Measurements from ENCODE around the gene CNTN4.

The CNTN4 gene

DNA sequence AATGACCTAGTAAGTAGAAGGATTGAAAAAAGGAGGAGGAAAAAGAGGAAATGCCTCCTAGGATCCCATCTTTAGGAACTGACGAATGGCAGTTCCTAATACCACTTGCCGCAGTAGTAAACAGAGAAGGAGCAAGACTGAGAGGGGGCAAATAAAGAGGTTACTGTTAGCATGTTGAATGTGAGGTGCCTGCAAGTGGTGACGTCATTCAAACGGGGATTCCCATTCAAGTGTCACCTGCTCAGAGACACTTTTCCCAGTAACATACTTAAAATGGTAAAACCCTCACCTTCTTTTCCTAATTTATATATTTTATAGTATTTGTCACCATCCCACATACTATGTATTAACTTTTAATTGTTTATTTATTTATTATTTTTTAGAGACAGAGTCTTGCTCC, 832.6 kb downstream of the CNTN4 start:
- H2AK5ac ChIP-seq (ENCODE audit: low read length, severe bottlenecking) = no peak overlapping the region
- no peak overlapping the region for H3K14ac ChIP-seq (ENCODE audit: low read length in 2 of 2)
- H3K27ac ChIP-seq (ENCODE audit: low read length, poor library complexity, severe bottlenecking) = no peak overlapping the region
- no peak overlapping the region for H4K8ac ChIP-seq (ENCODE audit: low read length)
- H3K9me3 ChIP-seq (ENCODE audit: control insufficient read depth, low read length) = no peaks in the 10 kb centered on the region
- 77% methylated on average over 4 of the region's 4 CpGs for WGBS
- no peaks in the 10 kb centered on the region for H3K79me1 ChIP-seq (replicated peaks; ENCODE audit: low read length, poor library complexity, severe bottlenecking)
- H3K4ac ChIP-seq (ENCODE audit: low read depth in 1 of 2, low read length in 2 of 2) = no peak overlapping the region
- H3K36me3 ChIP-seq (ENCODE audit: control insufficient read depth in 1 of 2, insufficient read depth in 2 of 2, low read depth in 1 of 2, low read length in 2 of 2) = no peaks in the 10 kb centered on the region
- H2BK12ac ChIP-seq (ENCODE audit: low read length in 2 of 2) = no peak overlapping the region
- no peak overlapping the region for H2BK5ac ChIP-seq (ENCODE audit: low read depth, low read length, poor library complexity, severe bottlenecking)
- no peak overlapping the region for H3K4me2 ChIP-seq (ENCODE audit: low read length, poor library complexity, severe bottlenecking)
- no peak for DNase-seq
- H4K91ac ChIP-seq (ENCODE audit: low read length) = no peak overlapping the region
- H2BK120ac ChIP-seq (ENCODE audit: low read depth, low read length) = no peak overlapping the region
- no peak overlapping the region for H2AFZ ChIP-seq (ENCODE audit: low read depth, low read length)
- no peaks in the 10 kb centered on the region for H3K4me1 ChIP-seq (ENCODE audit: control insufficient read depth, insufficient read depth, low read depth, low read length)
- no peak overlapping the region for H3K18ac ChIP-seq (ENCODE audit: low read depth in 1 of 2, low read length in 2 of 2)
- no peak overlapping the region for H3K9ac ChIP-seq (ENCODE audit: low read length)
- no peak overlapping the region for H2BK15ac ChIP-seq (ENCODE audit: low read depth, poor library complexity, severe bottlenecking)
- H3K4me3 ChIP-seq (ENCODE audit: insufficient read depth in 1 of 2, low read depth in 1 of 2, low read length in 2 of 2) = no peak overlapping the region
- no peaks in the 10 kb centered on the region for H3K27me3 ChIP-seq (ENCODE audit: control insufficient read depth in 1 of 2, insufficient read depth in 1 of 2, low read length in 2 of 2)
- no peak overlapping the region for H3K23ac ChIP-seq (ENCODE audit: low read length in 2 of 2)

DNA sequence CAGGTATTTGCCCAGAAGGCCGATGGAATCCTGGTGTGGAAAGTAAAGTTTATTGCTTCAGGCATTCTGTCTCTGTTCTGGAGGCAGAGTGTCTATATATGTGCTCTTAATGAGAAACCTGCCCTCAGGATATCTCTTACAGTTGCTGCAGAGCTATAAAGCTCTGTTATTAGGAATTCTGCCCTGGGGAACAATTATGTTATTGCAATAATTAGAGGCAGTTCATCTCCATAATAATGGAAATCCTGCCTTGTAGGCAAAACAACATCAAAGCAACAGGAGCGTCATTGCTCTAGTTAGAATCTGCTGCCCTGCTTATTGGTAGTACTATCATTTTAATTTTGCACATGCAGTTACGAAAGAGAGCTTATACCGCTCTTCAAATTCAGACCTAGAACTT, 835.9 kb downstream of the CNTN4 start:
- Histone ChIP-seq H3K18ac (ENCODE audit: low read depth in 1 of 2, low read length in 2 of 2) (no peak overlapping the region), H3K23ac (ENCODE audit: low read length in 2 of 2) (no peak overlapping the region), H3K4me1 (ENCODE audit: control insufficient read depth, insufficient read depth, low read depth, low read length) (no peaks in the 10 kb centered on the region), H3K36me3 (ENCODE audit: control insufficient read depth in 1 of 2, insufficient read depth in 2 of 2, low read depth in 1 of 2, low read length in 2 of 2) (no peaks in the 10 kb centered on the region), H3K27ac (ENCODE audit: low read length, poor library complexity, severe bottlenecking) (no peak overlapping the region), H3K4ac (ENCODE audit: low read depth in 1 of 2, low read length in 2 of 2) (no peak overlapping the region), H3K27me3 (ENCODE audit: control insufficient read depth in 1 of 2, insufficient read depth in 1 of 2, low read length in 2 of 2) (no peaks in the 10 kb centered on the region), H2AK5ac (ENCODE audit: low read length, severe bottlenecking) (no peak overlapping the region), H2BK120ac (ENCODE audit: low read depth, low read length) (no peak overlapping the region), H2BK5ac (ENCODE audit: low read depth, low read length, poor library complexity, severe bottlenecking) (no peak overlapping the region), H3K79me1 (replicated peaks; ENCODE audit: low read length, poor library complexity, severe bottlenecking) (no peaks in the 10 kb centered on the region), H3K4me3 (ENCODE audit: insufficient read depth in 1 of 2, low read depth in 1 of 2, low read length in 2 of 2) (no peak overlapping the region), H2BK15ac (ENCODE audit: low read depth, poor library complexity, severe bottlenecking) (no peak overlapping the region), H3K9me3 (ENCODE audit: control insufficient read depth, low read length) (no peaks in the 10 kb centered on the region), H3K9ac (ENCODE audit: low read length) (no peak overlapping the region), H3K4me2 (ENCODE audit: low read length, poor library complexity, severe bottlenecking) (no peak overlapping the region), H4K8ac (ENCODE audit: low read length) (no peak overlapping the region), H2BK12ac (ENCODE audit: low read length in 2 of 2) (no peak overlapping the region), H4K91ac (ENCODE audit: low read length) (no peak overlapping the region), H3K14ac (ENCODE audit: low read length in 2 of 2) (no peak overlapping the region), H2AFZ (ENCODE audit: low read depth, low read length) (no peak overlapping the region)
- WGBS = 95% methylated on average over 4 of the region's 4 CpGs
- DNase-seq = no peak

DNA sequence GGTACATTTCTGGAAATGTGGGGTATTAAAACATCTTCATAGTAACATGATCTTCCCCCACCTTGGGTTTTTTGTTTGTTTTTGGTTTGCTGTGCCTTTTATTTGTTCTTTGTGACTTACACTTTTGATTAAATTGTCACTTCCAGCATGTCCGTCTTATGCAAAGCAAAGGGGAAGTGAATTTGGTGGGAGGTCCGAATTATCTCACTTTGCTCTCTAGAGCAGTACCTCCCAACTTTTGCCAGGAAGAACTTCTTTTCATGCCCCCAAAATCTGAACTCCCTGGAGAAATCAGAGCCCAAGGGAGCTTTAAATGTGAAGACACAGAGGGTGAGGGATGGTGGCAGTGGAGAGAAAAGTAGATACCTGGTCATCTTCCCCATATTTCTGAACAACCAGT, 838.4 kb downstream of the CNTN4 start:
- H2AFZ ChIP-seq (ENCODE audit: low read depth, low read length) = no peak overlapping the region
- no peak overlapping the region for H3K23ac ChIP-seq (ENCODE audit: low read length in 2 of 2)
- no peak overlapping the region for H2BK5ac ChIP-seq (ENCODE audit: low read depth, low read length, poor library complexity, severe bottlenecking)
- no peaks in the 10 kb centered on the region for H3K79me1 ChIP-seq (replicated peaks; ENCODE audit: low read length, poor library complexity, severe bottlenecking)
- H2BK12ac ChIP-seq (ENCODE audit: low read length in 2 of 2) = no peak overlapping the region
- DNase-seq = no peak
- WGBS = 100% methylated on average over 1 of the region's 2 CpGs
- H2BK120ac ChIP-seq (ENCODE audit: low read depth, low read length) = no peak overlapping the region
- H3K4me1 ChIP-seq (ENCODE audit: control insufficient read depth, insufficient read depth, low read depth, low read length) = no peaks in the 10 kb centered on the region
- H3K4me3 ChIP-seq (ENCODE audit: insufficient read depth in 1 of 2, low read depth in 1 of 2, low read length in 2 of 2) = no peak overlapping the region
- no peak overlapping the region for H4K91ac ChIP-seq (ENCODE audit: low read length)
- H3K9me3 ChIP-seq (ENCODE audit: control insufficient read depth, low read length) = no peaks in the 10 kb centered on the region
- no peaks in the 10 kb centered on the region for H3K27me3 ChIP-seq (ENCODE audit: control insufficient read depth in 1 of 2, insufficient read depth in 1 of 2, low read length in 2 of 2)
- no peak overlapping the region for H4K8ac ChIP-seq (ENCODE audit: low read length)
- no peak overlapping the region for H3K27ac ChIP-seq (ENCODE audit: low read length, poor library complexity, severe bottlenecking)
- H2AK5ac ChIP-seq (ENCODE audit: low read length, severe bottlenecking) = no peak overlapping the region
- H3K4ac ChIP-seq (ENCODE audit: low read depth in 1 of 2, low read length in 2 of 2) = no peak overlapping the region
- H3K14ac ChIP-seq (ENCODE audit: low read length in 2 of 2) = no peak overlapping the region
- no peak overlapping the region for H2BK15ac ChIP-seq (ENCODE audit: low read depth, poor library complexity, severe bottlenecking)
- H3K9ac ChIP-seq (ENCODE audit: low read length) = no peak overlapping the region
- no peaks in the 10 kb centered on the region for H3K36me3 ChIP-seq (ENCODE audit: control insufficient read depth in 1 of 2, insufficient read depth in 2 of 2, low read depth in 1 of 2, low read length in 2 of 2)
- no peak overlapping the region for H3K18ac ChIP-seq (ENCODE audit: low read depth in 1 of 2, low read length in 2 of 2)
- H3K4me2 ChIP-seq (ENCODE audit: low read length, poor library complexity, severe bottlenecking) = no peak overlapping the region

DNA sequence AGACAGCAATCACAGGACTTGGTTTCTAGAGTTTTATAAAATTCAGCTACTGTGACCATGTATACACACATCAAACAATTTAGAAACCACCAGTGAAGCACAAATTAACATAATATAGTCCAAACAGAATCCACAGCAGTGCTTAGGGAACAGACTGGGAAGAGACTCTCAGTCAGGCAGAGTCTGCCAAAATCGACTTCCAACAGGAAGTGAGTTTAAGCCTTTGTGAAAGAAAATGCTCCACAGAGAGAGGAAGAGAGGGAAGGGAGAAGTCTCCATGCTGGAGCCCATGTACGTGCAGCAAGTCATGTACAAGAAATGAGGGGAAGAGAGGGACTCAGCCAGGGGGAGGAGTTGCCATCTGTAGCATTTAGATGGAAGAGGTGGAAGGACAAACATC, 838.9 kb downstream of the CNTN4 start:
- no peak overlapping the region for H2BK12ac ChIP-seq (ENCODE audit: low read length in 2 of 2)
- H3K4me3 ChIP-seq (ENCODE audit: insufficient read depth in 1 of 2, low read depth in 1 of 2, low read length in 2 of 2) = no peak overlapping the region
- H3K4ac ChIP-seq (ENCODE audit: low read depth in 1 of 2, low read length in 2 of 2) = no peak overlapping the region
- 75% methylated on average over 2 of the region's 2 CpGs for WGBS
- H3K4me2 ChIP-seq (ENCODE audit: low read length, poor library complexity, severe bottlenecking) = no peak overlapping the region
- H3K27me3 ChIP-seq (ENCODE audit: control insufficient read depth in 1 of 2, insufficient read depth in 1 of 2, low read length in 2 of 2) = no peaks in the 10 kb centered on the region
- no peak overlapping the region for H2BK120ac ChIP-seq (ENCODE audit: low read depth, low read length)
- H4K91ac ChIP-seq (ENCODE audit: low read length) = no peak overlapping the region
- no peak overlapping the region for H3K27ac ChIP-seq (ENCODE audit: low read length, poor library complexity, severe bottlenecking)
- H3K18ac ChIP-seq (ENCODE audit: low read depth in 1 of 2, low read length in 2 of 2) = no peak overlapping the region
- H2AK5ac ChIP-seq (ENCODE audit: low read length, severe bottlenecking) = no peak overlapping the region
- no peak overlapping the region for H2AFZ ChIP-seq (ENCODE audit: low read depth, low read length)
- H3K9ac ChIP-seq (ENCODE audit: low read length) = no peak overlapping the region
- no peaks in the 10 kb centered on the region for H3K36me3 ChIP-seq (ENCODE audit: control insufficient read depth in 1 of 2, insufficient read depth in 2 of 2, low read depth in 1 of 2, low read length in 2 of 2)
- no peak overlapping the region for H2BK15ac ChIP-seq (ENCODE audit: low read depth, poor library complexity, severe bottlenecking)
- no peaks in the 10 kb centered on the region for H3K9me3 ChIP-seq (ENCODE audit: control insufficient read depth, low read length)
- H4K8ac ChIP-seq (ENCODE audit: low read length) = no peak overlapping the region
- H3K79me1 ChIP-seq (replicated peaks; ENCODE audit: low read length, poor library complexity, severe bottlenecking) = no peaks in the 10 kb centered on the region
- no peak for DNase-seq
- H3K14ac ChIP-seq (ENCODE audit: low read length in 2 of 2) = no peak overlapping the region
- H2BK5ac ChIP-seq (ENCODE audit: low read depth, low read length, poor library complexity, severe bottlenecking) = no peak overlapping the region
- no peak overlapping the region for H3K23ac ChIP-seq (ENCODE audit: low read length in 2 of 2)
- H3K4me1 ChIP-seq (ENCODE audit: control insufficient read depth, insufficient read depth, low read depth, low read length) = no peaks in the 10 kb centered on the region
